Mucosa of stomach (tissue), 1 donor: ENCODE results near the gene LFNG.

Source experiments
- H3K27me3 ChIP-seq: one replicate; pipeline ENCODE4 v1.7.0; 2013; ENCODE audit warnings: mild to moderate bottlenecking, low read length; ENCODE audit not compliant: control insufficient read depth, insufficient read depth
- H3K36me3 ChIP-seq: one replicate; pipeline ENCODE4 v1.7.0; 2013; ENCODE audit warnings: low read length; ENCODE audit not compliant: control insufficient read depth, insufficient read depth
- H3K4me1 ChIP-seq: one replicate; pipeline ENCODE4 v1.7.0; 2013; ENCODE audit warnings: mild to moderate bottlenecking, low read length; ENCODE audit not compliant: control insufficient read depth, insufficient read depth
- H3K4me3 ChIP-seq: one replicate; pipeline ENCODE4 v1.7.0; 2013; ENCODE audit warnings: low read length
- H3K9ac ChIP-seq: one replicate; pipeline ENCODE4 v1.7.0; 2013; ENCODE audit warnings: mild to moderate bottlenecking, low read length, moderate library complexity
- H3K9me3 ChIP-seq: one replicate; pipeline ENCODE4 v1.7.0; 2013; ENCODE audit warnings: mild to moderate bottlenecking, low read length, moderate library complexity; ENCODE audit not compliant: control insufficient read depth
- donor health status: Pancreatic carcinoma.

Gene LFNG

GRCh38 chr7:2570021-2570420 is 50.4 kb downstream of the LFNG start:
- H3K9ac ChIP-seq = no peak overlapping the region
- peaks cover 37% of the 10 kb centered on the region for H3K4me1 ChIP-seq
- no peak overlapping the region for H3K4me3 ChIP-seq
- peaks cover 6% of the 10 kb centered on the region for H3K36me3 ChIP-seq
- no peaks in the 10 kb centered on the region for H3K27me3 ChIP-seq
- no peaks in the 10 kb centered on the region for H3K9me3 ChIP-seq

GRCh38 chr7:2571409-2571808 is 51.8 kb downstream of the LFNG start:
- Histone ChIP-seq H3K27me3 (no peaks in the 10 kb centered on the region), H3K4me1 (peaks cover 31% of the 10 kb centered on the region), H3K4me3 (no peak overlapping the region), H3K9me3 (no peaks in the 10 kb centered on the region), H3K9ac (no peak overlapping the region), H3K36me3 (peaks cover 6% of the 10 kb centered on the region)

- Histone ChIP-seq H3K9ac (no peak overlapping the region), H3K27me3 (no peaks in the 10 kb centered on the region), H3K4me3 (no peak overlapping the region), H3K36me3 (peaks cover 6% of the 10 kb centered on the region), H3K4me1 (peaks cover 31% of the 10 kb centered on the region), H3K9me3 (no peaks in the 10 kb centered on the region)
Observed at GRCh38 chr7:2572101-2572842, 52.7 kb downstream of the LFNG start.

GRCh38 chr7:2573761-2574160 is 54.2 kb downstream of the LFNG start:
- Histone ChIP-seq H3K9ac (no peak overlapping the region), H3K4me3 (no peak overlapping the region), H3K9me3 (no peaks in the 10 kb centered on the region), H3K27me3 (no peaks in the 10 kb centered on the region), H3K4me1 (peaks cover 31% of the 10 kb centered on the region), H3K36me3 (peaks cover 6% of the 10 kb centered on the region)

GRCh38 chr7:2575046-2575732 is 55.6 kb downstream of the LFNG start:
- Histone ChIP-seq H3K27me3 (no peaks in the 10 kb centered on the region), H3K36me3 (peaks cover 6% of the 10 kb centered on the region), H3K4me3 (no peak overlapping the region)

GRCh38 chr7:2575733-2576340 is 56.3 kb downstream of the LFNG start:
- Histone ChIP-seq H3K9me3 (no peaks in the 10 kb centered on the region), H3K27me3 (no peaks in the 10 kb centered on the region), H3K4me3 (no peak overlapping the region), H3K36me3 (peaks cover 6% of the 10 kb centered on the region), H3K9ac (no peak overlapping the region), H3K4me1 (peaks cover 18% of the 10 kb centered on the region)

More at GRCh38 chr7:2575046-2575732, 55.6 kb downstream of the LFNG start:
- Histone ChIP-seq H3K9ac (no peak overlapping the region), H3K4me1 (peaks cover 20% of the 10 kb centered on the region), H3K9me3 (no peaks in the 10 kb centered on the region)

- Histone ChIP-seq H3K4me1 (peaks cover 10% of the 10 kb centered on the region), H3K9me3 (no peaks in the 10 kb centered on the region), H3K36me3 (peaks cover 6% of the 10 kb centered on the region)
Observed at GRCh38 chr7:2576742-2577491, 57.3 kb downstream of the LFNG start.

More at GRCh38 chr7:2576742-2577491, 57.3 kb downstream of the LFNG start:
- Histone ChIP-seq H3K9ac (no peak overlapping the region), H3K27me3 (no peaks in the 10 kb centered on the region), H3K4me3 (no peak overlapping the region)
